ENCODE data around the gene DOK3.

DNA sequence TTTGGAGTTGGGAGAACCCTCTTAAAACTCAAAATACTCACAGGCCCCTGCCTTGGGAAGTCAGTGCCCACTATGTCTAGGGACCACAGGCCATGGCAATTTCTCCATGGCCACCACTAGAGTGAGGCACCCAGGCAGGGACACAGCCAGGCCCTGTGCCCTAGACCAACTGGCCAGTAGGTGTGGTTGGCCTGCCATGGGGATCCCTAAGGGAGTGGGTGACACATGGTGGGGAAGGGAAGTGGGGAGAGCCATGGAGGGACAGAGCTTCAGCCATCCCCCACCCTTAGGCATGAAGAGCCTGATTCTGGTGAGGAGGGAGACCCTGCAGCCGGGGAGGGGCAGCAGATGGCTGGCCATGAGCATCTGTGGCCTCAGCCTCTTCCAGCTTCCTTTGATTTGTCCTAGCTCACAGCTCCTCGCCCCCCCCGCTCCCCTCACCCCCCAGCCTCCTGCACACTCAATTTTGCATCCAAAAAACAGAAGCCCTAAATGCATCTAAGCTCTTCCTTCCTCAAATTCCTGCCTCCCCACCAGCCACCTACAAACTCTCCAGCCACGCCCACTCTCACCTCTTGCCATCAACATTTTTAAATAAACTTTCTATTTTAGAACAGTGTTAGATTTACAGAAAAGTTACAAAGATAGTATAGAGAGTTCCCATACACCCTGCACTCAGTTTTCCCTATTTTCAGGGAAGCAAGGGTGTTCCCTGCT lies 34.6 kb downstream of the DOK3 start:
- TF ChIP-seq, protein P1, sequence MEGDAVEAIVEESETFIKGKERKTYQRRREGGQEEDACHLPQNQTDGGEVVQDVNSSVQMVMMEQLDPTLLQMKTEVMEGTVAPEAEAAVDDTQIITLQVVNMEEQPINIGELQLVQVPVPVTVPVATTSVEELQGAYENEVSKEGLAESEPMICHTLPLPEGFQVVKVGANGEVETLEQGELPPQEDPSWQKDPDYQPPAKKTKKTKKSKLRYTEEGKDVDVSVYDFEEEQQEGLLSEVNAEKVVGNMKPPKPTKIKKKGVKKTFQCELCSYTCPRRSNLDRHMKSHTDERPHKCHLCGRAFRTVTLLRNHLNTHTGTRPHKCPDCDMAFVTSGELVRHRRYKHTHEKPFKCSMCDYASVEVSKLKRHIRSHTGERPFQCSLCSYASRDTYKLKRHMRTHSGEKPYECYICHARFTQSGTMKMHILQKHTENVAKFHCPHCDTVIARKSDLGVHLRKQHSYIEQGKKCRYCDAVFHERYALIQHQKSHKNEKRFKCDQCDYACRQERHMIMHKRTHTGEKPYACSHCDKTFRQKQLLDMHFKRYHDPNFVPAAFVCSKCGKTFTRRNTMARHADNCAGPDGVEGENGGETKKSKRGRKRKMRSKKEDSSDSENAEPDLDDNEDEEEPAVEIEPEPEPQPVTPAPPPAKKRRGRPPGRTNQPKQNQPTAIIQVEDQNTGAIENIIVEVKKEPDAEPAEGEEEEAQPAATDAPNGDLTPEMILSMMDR (IDR thresholded peaks at IDR 0.05): no peak
- TF ChIP-seq POLR2A (IDR thresholded peaks at IDR 0.05): no peak
